ENCODE data around the gene PBX1.

Gene PBX1

DNA sequence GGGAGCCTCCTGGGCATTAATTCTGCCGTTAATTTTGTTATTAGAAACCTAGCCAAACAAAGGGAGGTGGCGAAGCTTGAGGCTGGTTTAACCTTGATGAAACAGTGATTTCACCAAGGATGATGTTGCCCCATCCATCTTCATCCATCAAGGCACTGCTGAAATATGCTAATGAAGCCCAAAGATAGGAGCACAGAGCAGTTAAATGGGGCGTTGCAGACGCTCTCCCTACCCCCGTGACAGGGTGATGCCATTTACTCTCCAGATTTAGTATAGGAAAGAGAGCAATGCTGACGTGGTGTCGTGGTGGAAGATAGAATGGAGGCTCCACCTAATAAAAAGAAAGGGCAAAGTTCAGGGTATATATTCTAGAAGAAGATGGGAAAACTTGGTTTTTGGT is 84.0 kb downstream of the PBX1 start:
- H3K4me2 ChIP-seq (ENCODE audit: low read length), result no peak overlapping the region
- no peaks in the 10 kb centered on the region for H3K79me2 ChIP-seq (ENCODE audit: low read length)
- TF ChIP-seq, protein P1, sequence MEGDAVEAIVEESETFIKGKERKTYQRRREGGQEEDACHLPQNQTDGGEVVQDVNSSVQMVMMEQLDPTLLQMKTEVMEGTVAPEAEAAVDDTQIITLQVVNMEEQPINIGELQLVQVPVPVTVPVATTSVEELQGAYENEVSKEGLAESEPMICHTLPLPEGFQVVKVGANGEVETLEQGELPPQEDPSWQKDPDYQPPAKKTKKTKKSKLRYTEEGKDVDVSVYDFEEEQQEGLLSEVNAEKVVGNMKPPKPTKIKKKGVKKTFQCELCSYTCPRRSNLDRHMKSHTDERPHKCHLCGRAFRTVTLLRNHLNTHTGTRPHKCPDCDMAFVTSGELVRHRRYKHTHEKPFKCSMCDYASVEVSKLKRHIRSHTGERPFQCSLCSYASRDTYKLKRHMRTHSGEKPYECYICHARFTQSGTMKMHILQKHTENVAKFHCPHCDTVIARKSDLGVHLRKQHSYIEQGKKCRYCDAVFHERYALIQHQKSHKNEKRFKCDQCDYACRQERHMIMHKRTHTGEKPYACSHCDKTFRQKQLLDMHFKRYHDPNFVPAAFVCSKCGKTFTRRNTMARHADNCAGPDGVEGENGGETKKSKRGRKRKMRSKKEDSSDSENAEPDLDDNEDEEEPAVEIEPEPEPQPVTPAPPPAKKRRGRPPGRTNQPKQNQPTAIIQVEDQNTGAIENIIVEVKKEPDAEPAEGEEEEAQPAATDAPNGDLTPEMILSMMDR (IDR thresholded peaks at IDR 0.05; ENCODE audit: low read depth, low read length), result no peak
- no peak for TF ChIP-seq EZH2phosphoT487 (IDR thresholded peaks at IDR 0.05; ENCODE audit: low read depth)
- H3K4me1 ChIP-seq (ENCODE audit: low read length), result no peaks in the 10 kb centered on the region
- no peaks in the 10 kb centered on the region for H3K36me3 ChIP-seq (replicated peaks; ENCODE audit: low read depth, low read length)
- H3K27ac ChIP-seq (ENCODE audit: low read length), result no peak overlapping the region
- no peaks in the 10 kb centered on the region for H3K9me3 ChIP-seq (ENCODE audit: insufficient read depth, low read length)
- H4K20me1 ChIP-seq (ENCODE audit: insufficient read depth, low read length), result no peaks in the 10 kb centered on the region
- H2AFZ ChIP-seq (ENCODE audit: low read depth, low read length), result no peak overlapping the region
- H3K27me3 ChIP-seq (ENCODE audit: low read depth, low read length), result peaks cover 18% of the 10 kb centered on the region; the same call in 1 of the 2 replicates
- H3K9ac ChIP-seq (ENCODE audit: low read length), result no peak overlapping the region
- H3K4me3 ChIP-seq (ENCODE audit: low read length), result no peak overlapping the region

DNA sequence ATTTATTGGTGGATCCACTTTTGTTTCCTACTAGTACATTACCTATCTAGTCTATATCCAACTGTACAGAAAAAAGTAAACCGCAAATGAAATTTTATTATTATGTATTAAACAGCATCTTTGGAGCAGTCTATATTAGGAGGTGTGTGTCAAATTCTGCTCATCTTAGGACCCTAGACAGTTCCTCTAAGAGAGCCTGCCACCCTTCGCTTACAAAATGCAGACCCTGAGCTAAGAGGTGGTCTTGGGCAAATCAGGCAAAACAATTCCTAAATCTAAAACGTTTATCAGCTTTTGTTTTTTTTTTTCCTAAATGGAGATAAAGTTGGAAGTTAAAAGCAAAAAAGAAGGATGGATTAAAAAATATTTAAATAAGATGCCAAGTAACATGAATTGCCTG is 85.3 kb downstream of the PBX1 start:
- H3K27me3 ChIP-seq (ENCODE audit: low read depth, low read length), result peaks cover 18% of the 10 kb centered on the region; the same call in 1 of the 2 replicates
- H3K4me3 ChIP-seq (ENCODE audit: low read length), result no peak overlapping the region
- H4K20me1 ChIP-seq (ENCODE audit: insufficient read depth, low read length), result no peaks in the 10 kb centered on the region
- H3K36me3 ChIP-seq (replicated peaks; ENCODE audit: low read depth, low read length), result no peaks in the 10 kb centered on the region
- H2AFZ ChIP-seq (ENCODE audit: low read depth, low read length), result no peak overlapping the region
- no peaks in the 10 kb centered on the region for H3K79me2 ChIP-seq (ENCODE audit: low read length)
- H3K9ac ChIP-seq (ENCODE audit: low read length), result no peak overlapping the region
- no peaks in the 10 kb centered on the region for H3K4me1 ChIP-seq (ENCODE audit: low read length)
- H3K9me3 ChIP-seq (ENCODE audit: insufficient read depth, low read length), result no peaks in the 10 kb centered on the region
- H3K4me2 ChIP-seq (ENCODE audit: low read length), result no peak overlapping the region
- H3K27ac ChIP-seq (ENCODE audit: low read length), result no peak overlapping the region
- no peak for TF ChIP-seq EZH2phosphoT487 (IDR thresholded peaks at IDR 0.05; ENCODE audit: low read depth)
- TF ChIP-seq, protein P1 (IDR thresholded peaks at IDR 0.05; ENCODE audit: low read depth, low read length), result no peak

DNA sequence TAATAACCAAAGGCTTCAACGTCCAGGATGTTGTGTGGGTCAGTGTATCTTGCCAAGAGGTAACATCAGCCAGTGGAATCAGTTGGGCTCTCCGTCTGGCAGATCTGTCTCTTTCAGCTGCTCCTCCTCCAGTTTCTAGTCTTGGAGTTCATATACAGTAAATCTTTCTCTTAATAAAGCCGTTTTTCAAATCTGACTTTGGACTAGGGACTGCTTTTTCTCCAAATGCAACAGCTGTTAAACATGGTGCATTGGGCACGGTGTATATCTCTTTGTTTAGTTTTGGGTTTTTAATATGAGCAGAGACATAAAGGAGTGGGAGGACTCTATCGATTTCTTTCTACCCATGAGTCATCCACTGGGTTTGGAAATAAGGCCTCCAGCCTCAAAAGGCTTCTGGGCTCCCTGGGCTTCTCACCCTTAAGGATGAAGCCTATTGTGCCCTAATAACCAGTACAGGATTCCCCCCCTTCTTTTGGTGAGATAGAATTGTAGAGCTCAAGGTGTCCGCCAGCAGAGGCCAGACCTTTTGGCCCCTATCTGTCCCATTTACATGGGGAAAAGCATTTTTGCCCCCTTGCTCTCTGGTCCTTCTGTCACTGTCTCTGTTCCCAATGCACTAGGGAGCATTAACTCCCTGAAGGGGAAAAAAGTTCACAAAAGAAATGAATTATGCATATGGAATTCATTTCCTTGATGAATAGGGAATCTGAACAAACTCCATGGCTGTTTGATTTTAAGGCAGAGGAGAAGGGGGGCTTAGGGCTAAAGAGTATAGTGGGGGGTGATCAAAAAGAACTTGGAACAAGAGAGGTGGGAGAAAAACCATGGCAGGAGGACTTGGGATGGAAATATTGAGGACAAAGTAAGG is 86.0 kb downstream of the PBX1 start:
- Histone ChIP-seq H3K4me3 (ENCODE audit: low read length) (no peak overlapping the region), H3K27me3 (ENCODE audit: low read depth, low read length) (peaks cover 18% of the 10 kb centered on the region; the same call in 1 of the 2 replicates), H3K4me1 (ENCODE audit: low read length) (no peaks in the 10 kb centered on the region), H3K36me3 (replicated peaks; ENCODE audit: low read depth, low read length) (no peaks in the 10 kb centered on the region), H3K4me2 (ENCODE audit: low read length) (no peak overlapping the region), H3K9ac (ENCODE audit: low read length) (no peak overlapping the region), H3K9me3 (ENCODE audit: insufficient read depth, low read length) (no peaks in the 10 kb centered on the region), H2AFZ (ENCODE audit: low read depth, low read length) (no peak overlapping the region), H3K79me2 (ENCODE audit: low read length) (no peaks in the 10 kb centered on the region), H4K20me1 (ENCODE audit: insufficient read depth, low read length) (no peaks in the 10 kb centered on the region), H3K27ac (ENCODE audit: low read length) (no peak overlapping the region)
- TF ChIP-seq, protein P1 (IDR thresholded peaks at IDR 0.05; ENCODE audit: low read depth, low read length), result no peak
- no peak for TF ChIP-seq EZH2phosphoT487 (IDR thresholded peaks at IDR 0.05; ENCODE audit: low read depth)

DNA sequence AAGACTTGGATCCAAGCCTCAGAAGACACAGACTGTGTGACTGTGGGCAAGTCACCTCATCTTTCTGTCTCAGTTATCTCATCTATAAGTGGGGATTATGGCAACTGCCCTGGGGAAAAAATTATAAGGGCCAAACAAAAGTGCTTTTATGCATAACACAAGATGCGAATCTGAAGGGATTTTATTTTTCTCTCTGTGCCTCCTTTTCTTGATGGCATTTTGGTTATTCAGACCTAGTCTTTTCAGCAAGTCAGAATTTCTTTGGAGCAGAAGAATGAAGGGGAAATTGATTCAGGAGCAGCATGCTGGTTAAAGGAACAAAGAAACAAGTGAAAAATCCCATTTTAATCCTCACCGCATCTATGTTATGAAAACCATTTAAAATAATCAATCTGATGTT is 86.9 kb downstream of the PBX1 start:
- no peaks in the 10 kb centered on the region for H3K4me1 ChIP-seq (ENCODE audit: low read length)
- no peaks in the 10 kb centered on the region for H3K9me3 ChIP-seq (ENCODE audit: insufficient read depth, low read length)
- no peak overlapping the region for H3K4me2 ChIP-seq (ENCODE audit: low read length)
- no peak overlapping the region for H2AFZ ChIP-seq (ENCODE audit: low read depth, low read length)
- no peaks in the 10 kb centered on the region for H4K20me1 ChIP-seq (ENCODE audit: insufficient read depth, low read length)
- no peak overlapping the region for H3K27ac ChIP-seq (ENCODE audit: low read length)
- TF ChIP-seq, protein P1 (IDR thresholded peaks at IDR 0.05; ENCODE audit: low read depth, low read length), result no peak
- H3K27me3 ChIP-seq (ENCODE audit: low read depth, low read length), result peaks cover 18% of the 10 kb centered on the region; the same call in 1 of the 2 replicates
- no peaks in the 10 kb centered on the region for H3K79me2 ChIP-seq (ENCODE audit: low read length)
- no peak overlapping the region for H3K4me3 ChIP-seq (ENCODE audit: low read length)
- no peak overlapping the region for H3K9ac ChIP-seq (ENCODE audit: low read length)
- H3K36me3 ChIP-seq (replicated peaks; ENCODE audit: low read depth, low read length), result no peaks in the 10 kb centered on the region

All from OCI-LY3 (cell line).